ENCODE measurements around the gene RASGEF1B. TPM values are rescaled to one million over a fixed set of nuclear protein-coding genes. Genes with fewer than 3 reads are reported as not detected.

The RASGEF1B gene
- total and polyA plus RNA-seq, 2 donors (not counting 3 experiments of a cell fraction or from before 2014, with no cell fraction given): not detected

GRCh38 chr4:81429031-81429430 is 42.7 kb downstream of the RASGEF1B start:
- Histone ChIP-seq H3K79me2 (ENCODE audit: control insufficient read depth, insufficient read depth, low read length) (no peaks in the 10 kb centered on the region), H3K36me3 (ENCODE audit: control insufficient read depth in 2 of 2, extremely low read depth in 1 of 2, insufficient read depth in 2 of 2, low read length in 2 of 2) (no peaks in the 10 kb centered on the region), H3K4me1 (ENCODE audit: control insufficient read depth, extremely low read depth, insufficient read depth, low read length) (no peaks in the 10 kb centered on the region), H3K9me3 (replicated peaks; ENCODE audit: control insufficient read depth, insufficient read depth, low read length) (no peaks in the 10 kb centered on the region), H3K27ac (ENCODE audit: insufficient read depth, low read depth, low read length) (no peak overlapping the region), H3K9ac (replicated peaks; ENCODE audit: extremely low read depth, insufficient read depth, low read length) (no peak overlapping the region), H2AFZ (ENCODE audit: low read depth, low read length) (no peak overlapping the region), H3K4me2 (ENCODE audit: insufficient read depth, low read length) (no peak overlapping the region), H3K9me1 (replicated peaks; ENCODE audit: control insufficient read depth, extremely low read depth, insufficient read depth, low read length) (no peaks in the 10 kb centered on the region), H4K20me1 (replicated peaks; ENCODE audit: control insufficient read depth, extremely low read depth, insufficient read depth, low read length) (no peaks in the 10 kb centered on the region), H3K27me3 (ENCODE audit: control insufficient read depth in 2 of 2, insufficient read depth in 2 of 2, low read length in 2 of 2) (no peaks in the 10 kb centered on the region), H3K4me3 (replicated peaks in 1 of 3; ENCODE audit: insufficient read depth in 1 of 3, low read depth in 1 of 3, low read length in 3 of 3) (no peak overlapping the region)
- CTCF ChIA-PET: no interaction called here
- TF ChIP-seq EZH2 (IDR thresholded peaks at IDR 0.05; ENCODE audit: borderline replicate concordance, low read depth, low read length, severe bottlenecking) (no peak), POLR2A (IDR thresholded peaks at IDR 0.05; ENCODE audit: low read depth, low read length) (no peak), GATA2 (IDR thresholded peaks at IDR 0.05; ENCODE audit: insufficient read depth, insufficient read length, low read depth, low read length) (no peak), FOS (IDR thresholded peaks at IDR 0.05; ENCODE audit: borderline replicate concordance, insufficient read depth, low read length) (no peak), JUN (IDR thresholded peaks at IDR 0.05; ENCODE audit: borderline replicate concordance, insufficient read depth, insufficient read length, low read depth) (no peak), MYC (IDR thresholded peaks at IDR 0.05; ENCODE audit: low read depth, low read length) (no peak), MAX (IDR thresholded peaks at IDR 0.05; ENCODE audit: insufficient read depth, insufficient read length) (no peak), POLR2AphosphoS5 (IDR thresholded peaks at IDR 0.05; ENCODE audit: insufficient read depth, low read depth, low read length) (no peak), CTCF (IDR thresholded peaks at IDR 0.05; ENCODE audit: extremely low read depth in 1 of 2, insufficient read depth in 1 of 2, low read depth in 1 of 2, low read length in 2 of 2) (no peak)
- dilution Hi-C loops (cut with MboI; ENCODE audit: extremely low pct_ligation_motif_present, low sequenced_read_pairs) (no loop called here), intact Hi-C loops (cut with micrococcal nuclease) (no loop called here)
- POLR2A ChIA-PET: no interaction called here
- DNase-seq (ENCODE audit: low read depth, low spot score): no peak
- no TSS peak for BruUV-seq (replicated peaks)
- FAIRE-seq: no peak

Data from endothelial cell of umbilical vein (primary cell).